Rectal smooth muscle tissue (tissue), 1 donor: ENCODE measurements around the gene AKNAD1.

Experiments
- H3K27ac ChIP-seq: one replicate; pipeline ENCODE4 v1.7.0; 2013; ENCODE audit warnings: low read depth, low read length, inconsistent platforms
- H3K27me3 ChIP-seq: one replicate; pipeline ENCODE4 v1.7.0; 2013; ENCODE audit warnings: low read length; ENCODE audit not compliant: control insufficient read depth, insufficient read depth
- H3K36me3 ChIP-seq: one replicate; pipeline ENCODE4 v1.7.0; 2013; ENCODE audit warnings: low read length; ENCODE audit not compliant: control insufficient read depth, insufficient read depth
- H3K4me1 ChIP-seq: one replicate; pipeline ENCODE4 v1.7.0; 2013; ENCODE audit warnings: low read length; ENCODE audit not compliant: control insufficient read depth, insufficient read depth
- H3K4me3 ChIP-seq: one replicate; pipeline ENCODE4 v1.7.0; 2013; ENCODE audit warnings: low read length
- H3K9ac ChIP-seq: one replicate; pipeline ENCODE4 v1.7.0; 2013; ENCODE audit warnings: low read length

Gene AKNAD1

DNA sequence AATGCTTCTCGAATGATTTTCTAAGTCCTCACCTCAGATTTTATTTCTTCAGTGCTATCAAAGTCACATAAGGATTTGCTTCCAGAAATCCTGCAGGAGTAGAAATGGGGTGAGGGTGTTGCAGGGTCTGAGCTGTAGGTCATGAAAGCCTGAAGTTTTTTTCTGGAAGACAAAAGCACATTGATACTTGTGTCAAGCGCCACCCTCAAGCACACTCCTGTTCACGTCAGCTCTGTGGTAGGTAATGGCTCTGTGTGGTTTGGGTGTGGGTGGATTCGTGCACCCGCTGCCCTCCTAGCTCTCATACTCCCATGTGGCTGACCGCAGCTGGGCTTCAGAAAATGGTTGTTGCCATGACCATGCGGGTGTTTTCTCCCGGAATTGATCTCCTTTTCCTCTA lies 39.9 kb downstream of the AKNAD1 start:
- H3K4me3 ChIP-seq, result peak overlapping the region; percentile 56

DNA sequence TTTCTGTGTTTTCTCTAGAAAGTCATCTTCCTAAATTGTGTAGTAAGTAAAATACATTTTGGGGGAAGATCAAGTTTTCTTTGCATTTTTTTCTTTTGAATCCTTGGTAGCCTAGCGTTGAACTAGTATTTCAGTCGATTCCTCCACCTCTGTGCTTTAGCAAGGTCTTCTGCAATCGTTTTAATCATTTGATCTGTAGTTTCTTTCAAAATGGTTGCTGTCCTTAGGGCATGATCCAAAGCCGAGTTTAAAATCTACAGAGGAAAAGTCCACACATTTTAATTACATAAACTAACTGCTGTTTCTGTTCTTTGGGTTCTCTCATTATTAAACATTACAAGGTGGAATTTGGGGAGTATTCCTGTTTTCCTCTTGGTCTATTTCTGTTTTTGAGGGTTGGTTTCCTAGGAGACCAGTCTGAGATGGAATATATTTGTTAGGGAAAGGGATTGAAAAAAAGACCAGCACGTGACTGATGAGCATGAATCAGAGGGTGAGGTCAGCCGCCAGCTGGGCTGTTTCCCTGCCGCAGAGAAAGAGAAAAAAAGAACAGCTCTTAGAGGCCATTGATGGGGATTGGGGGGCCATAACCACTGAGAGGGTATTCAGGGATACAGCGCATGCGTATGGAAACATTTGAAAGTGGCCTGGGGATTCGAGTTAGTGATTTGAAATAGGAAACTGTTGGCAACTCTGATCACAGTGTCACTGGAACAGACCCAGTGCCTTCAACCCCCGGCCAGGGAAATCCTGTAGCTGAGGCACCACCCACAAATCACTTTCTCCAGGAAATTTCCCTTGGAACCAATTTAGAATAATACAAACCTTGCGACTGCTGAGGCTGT lies 40.6 kb downstream of the AKNAD1 start:
- Histone ChIP-seq H3K27ac (peak overlapping the region; percentile 86), H3K4me1 (peaks cover 32% of the 10 kb centered on the region), H3K27me3 (no peaks in the 10 kb centered on the region), H3K9ac (no peak overlapping the region), H3K4me3 (peak overlapping the region; percentile 56), H3K36me3 (no peaks in the 10 kb centered on the region)

More for the DNA sequence above, 39.9 kb downstream of the AKNAD1 start:
- no peak overlapping the region for H3K9ac ChIP-seq
- H3K36me3 ChIP-seq, result no peaks in the 10 kb centered on the region
- no peaks in the 10 kb centered on the region for H3K27me3 ChIP-seq
- peak overlapping the region; percentile 86 for H3K27ac ChIP-seq
- H3K4me1 ChIP-seq, result peaks cover 32% of the 10 kb centered on the region

DNA sequence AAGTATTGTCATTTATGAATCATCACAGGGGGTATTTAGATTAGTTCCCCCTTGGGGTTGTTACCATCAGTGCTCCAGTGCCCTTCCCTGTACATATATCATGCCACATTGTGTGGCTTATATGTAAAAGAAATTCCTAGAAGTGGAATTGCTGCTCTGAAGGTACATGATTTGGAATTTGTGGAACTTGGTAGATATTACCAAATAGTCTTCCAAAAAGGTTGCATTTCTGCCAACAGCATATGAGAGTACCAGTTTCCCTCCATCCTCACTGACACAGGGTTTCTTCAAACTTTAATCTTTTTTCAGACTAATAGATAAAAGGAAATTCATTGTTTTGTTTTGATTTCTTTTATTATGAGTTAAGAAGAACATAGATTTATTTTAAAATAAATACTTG lies 41.3 kb downstream of the AKNAD1 start:
- Histone ChIP-seq H3K4me3 (no peak overlapping the region), H3K36me3 (no peaks in the 10 kb centered on the region), H3K9ac (no peak overlapping the region), H3K27ac (peak overlapping the region; percentile 86), H3K4me1 (peaks cover 32% of the 10 kb centered on the region), H3K27me3 (no peaks in the 10 kb centered on the region)

GRCh38 chr1:108814343-108815125 lies 42.4 kb downstream of the AKNAD1 start:
- Histone ChIP-seq H3K4me3 (no peak overlapping the region), H3K9ac (no peak overlapping the region), H3K27ac (peak overlapping the region; percentile 86), H3K27me3 (no peaks in the 10 kb centered on the region), H3K4me1 (peaks cover 32% of the 10 kb centered on the region), H3K36me3 (no peaks in the 10 kb centered on the region)

DNA sequence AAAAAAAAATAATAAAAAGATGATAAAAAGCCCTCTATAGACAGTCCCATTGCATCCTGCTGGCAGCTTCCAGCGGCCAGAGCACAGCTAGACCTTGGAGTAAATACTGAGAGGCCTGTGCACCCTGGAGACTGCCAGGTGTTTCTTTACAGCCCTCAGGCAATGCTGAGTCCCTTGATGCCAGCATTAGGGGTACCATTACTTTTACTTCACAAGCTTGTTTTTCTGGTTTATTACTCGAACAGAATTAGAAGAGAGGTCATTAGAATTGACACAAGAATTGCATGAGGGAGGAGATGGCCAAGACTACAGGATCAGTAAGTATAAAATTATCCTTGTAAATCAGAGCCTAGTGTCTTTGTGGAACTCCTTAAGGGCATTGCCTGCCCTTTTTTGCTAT lies 43.6 kb downstream of the AKNAD1 start:
- H3K9ac ChIP-seq, result no peak overlapping the region
- no peak overlapping the region for H3K27ac ChIP-seq
- no peak overlapping the region for H3K4me3 ChIP-seq
- no peaks in the 10 kb centered on the region for H3K36me3 ChIP-seq
- H3K4me1 ChIP-seq, result peaks cover 32% of the 10 kb centered on the region
- no peaks in the 10 kb centered on the region for H3K27me3 ChIP-seq

GRCh38 chr1:108811611-108812010 lies 45.3 kb downstream of the AKNAD1 start:
- Histone ChIP-seq H3K36me3 (no peaks in the 10 kb centered on the region), H3K9ac (no peak overlapping the region), H3K4me3 (no peak overlapping the region), H3K4me1 (peaks cover 26% of the 10 kb centered on the region), H3K27me3 (no peaks in the 10 kb centered on the region), H3K27ac (no peak overlapping the region)

DNA sequence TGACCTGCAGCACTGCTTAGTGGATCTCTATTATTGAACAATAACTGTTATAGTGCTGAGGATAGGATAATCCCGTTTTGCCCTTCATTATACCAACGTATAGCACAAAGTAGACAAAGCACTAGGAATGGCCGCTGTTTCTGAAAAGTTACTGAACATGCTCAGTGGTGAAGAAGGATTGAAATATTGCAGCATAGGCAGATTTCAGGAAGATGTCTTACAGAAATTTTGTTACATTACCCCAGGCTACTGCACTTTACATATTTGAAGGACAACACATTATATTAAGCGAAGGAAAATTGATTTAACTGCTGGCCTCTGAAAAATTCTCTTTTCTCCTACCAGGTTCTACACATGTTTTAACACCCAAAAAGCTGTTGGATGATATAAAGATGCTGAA lies 48.5 kb downstream of the AKNAD1 start:
- no peak overlapping the region for H3K27ac ChIP-seq
- H3K4me1 ChIP-seq, result no peaks in the 10 kb centered on the region
- no peak overlapping the region for H3K9ac ChIP-seq
- H3K4me3 ChIP-seq, result no peak overlapping the region
- H3K27me3 ChIP-seq, result no peaks in the 10 kb centered on the region
- peaks cover 5% of the 10 kb centered on the region for H3K36me3 ChIP-seq

GRCh38 chr1:108803548-108803947 lies 53.3 kb downstream of the AKNAD1 start:
- Histone ChIP-seq H3K27me3 (no peaks in the 10 kb centered on the region), H3K4me1 (no peaks in the 10 kb centered on the region), H3K4me3 (no peak overlapping the region), H3K36me3 (peaks cover 7% of the 10 kb centered on the region), H3K9ac (no peak overlapping the region), H3K27ac (no peak overlapping the region)

DNA sequence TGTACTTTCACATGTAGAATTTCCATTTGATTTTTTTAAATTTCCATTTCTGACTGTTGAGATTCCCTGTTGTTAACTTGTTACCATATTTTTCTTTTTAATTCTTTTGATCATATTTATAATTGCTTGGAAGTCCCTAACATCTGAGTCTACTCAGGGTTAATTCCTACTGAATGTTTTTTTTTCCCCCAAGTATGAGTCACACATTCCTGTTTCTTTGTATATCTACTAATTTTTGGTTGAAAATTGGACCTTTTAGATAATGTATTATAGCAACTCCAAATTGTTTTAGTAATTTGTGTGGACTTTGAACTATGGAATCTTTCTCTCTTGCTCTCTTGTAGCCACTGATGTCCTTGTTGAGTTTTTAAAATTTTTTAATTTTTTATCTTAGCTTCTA lies 55.8 kb downstream of the AKNAD1 start:
- H3K9ac ChIP-seq, result no peak overlapping the region
- no peak overlapping the region for H3K27ac ChIP-seq
- H3K4me3 ChIP-seq, result no peak overlapping the region
- no peaks in the 10 kb centered on the region for H3K4me1 ChIP-seq
- H3K36me3 ChIP-seq, result peaks cover 7% of the 10 kb centered on the region
- H3K27me3 ChIP-seq, result no peaks in the 10 kb centered on the region

- no peaks in the 10 kb centered on the region for H3K27me3 ChIP-seq
- no peak overlapping the region for H3K9ac ChIP-seq
- H3K4me3 ChIP-seq, result no peak overlapping the region
- no peak overlapping the region for H3K27ac ChIP-seq
- no peaks in the 10 kb centered on the region for H3K4me1 ChIP-seq
- H3K36me3 ChIP-seq, result peaks cover 2% of the 10 kb centered on the region
Observed at GRCh38 chr1:108799001-108799400, 57.9 kb downstream of the AKNAD1 start.

- Histone ChIP-seq H3K27me3 (no peaks in the 10 kb centered on the region), H3K36me3 (peaks cover 3% of the 10 kb centered on the region), H3K9ac (no peak overlapping the region), H3K4me3 (no peak overlapping the region), H3K4me1 (no peaks in the 10 kb centered on the region), H3K27ac (no peak overlapping the region)
Observed at GRCh38 chr1:108792420-108792819, 64.5 kb downstream of the AKNAD1 start.

GRCh38 chr1:108791790-108792189 lies 65.1 kb downstream of the AKNAD1 start:
- Histone ChIP-seq H3K27ac (no peak overlapping the region), H3K27me3 (no peaks in the 10 kb centered on the region), H3K4me3 (no peak overlapping the region), H3K9ac (no peak overlapping the region), H3K36me3 (peaks cover 3% of the 10 kb centered on the region), H3K4me1 (no peaks in the 10 kb centered on the region)
